Gastrocnemius medialis (tissue), 4 donors: ENCODE measurements around the gene ERC2. TPM values are rescaled to one million over a fixed set of nuclear protein-coding genes. Genes with fewer than 3 reads are reported as not detected.

ENCODE experiments used
- ATAC-seq, 2 donors: fragments of 150-250 bp; one replicate each; pipeline ENCODE4 v1.9.1; 2016
- DNase-seq, 2 donors: peaks; one replicate each; pipeline ENCODE4 v3.0.0-alpha.2; 2019
- H3K27ac ChIP-seq, 4 donors: fragments of 200-600 bp; sonication (generic); 1 replicate in 1 of 4; 2 replicates in 3 of 4; pipeline ENCODE4 v1.5.1; 2016 to 2018; ENCODE audit warnings: mild to moderate bottlenecking in 2 of 4, moderate library complexity in 1 of 4
- H3K27me3 ChIP-seq, 3 donors: fragments of 200-600 bp; sonication (generic) in 2 of 3; 1 replicate in 1 of 3; 2 replicates in 2 of 3; pipeline versions ENCODE4 v1.5.1 to v1.6.0; 2016 to 2019; ENCODE audit warnings: mild to moderate bottlenecking in 1 of 3, moderate library complexity in 1 of 3
- H3K36me3 ChIP-seq, 2 donors: fragments of 200-600 bp; sonication (generic) in 1 of 2; one replicate each; pipeline ENCODE4 v1.5.1; 2017 to 2018
- H3K4me1 ChIP-seq, 2 donors: fragments of 200-600 bp; sonication (generic) in 1 of 2; one replicate each; pipeline ENCODE4 v1.5.1; 2016 to 2017; ENCODE audit warnings: mild to moderate bottlenecking in 2 of 2
- H3K4me3 ChIP-seq, 4 donors: fragments of 200-600 bp; sonication (generic) in 3 of 4; 1 replicate in 1 of 4; 2 replicates in 3 of 4; pipeline ENCODE4 v1.5.1; 2016 to 2019; ENCODE audit warnings: mild to moderate bottlenecking in 2 of 4
- H3K9me3 ChIP-seq, 3 donors: fragments of 200-600 bp; sonication (generic) in 2 of 3; 1 replicate in 1 of 3; 2 replicates in 2 of 3; pipeline ENCODE4 v1.5.1; 2016 to 2019
- POLR2A ChIP-seq, 2 donors: fragments of 450-650 bp; IDR thresholded peaks; one replicate each; pipeline ENCODE4 v1.6.1; 2017; ENCODE audit warnings: antibody characterized with exemption in 2 of 2, mild to moderate bottlenecking in 2 of 2, moderate library complexity in 2 of 2
- in situ Hi-C, 4 donors: fragments of 200-750 bp; cut with MboI; loops; one replicate each; pipeline versions ENCODE4 v1.15.0 to v1.8.0; 2017; ENCODE audit warnings: low sequenced_read_pairs in 4 of 4
- intact Hi-C: fragments of 100-400 bp; cut with DNase I; formaldehyde crosslinking; loops from one replicate; pipeline ENCODE4 v1.15.1; 2023; ENCODE audit warnings: low total_unique reads
- total RNA-seq, 4 donors: library from RNA; depleted of rRNA; stranded (reverse); fragments of >200 nt; gene quantifications; one replicate each; pipeline versions ENCODE4 v1.1.0 to v1.2.3, GENCODE V29; 2016
- TF ChIP-seq, protein P1 (sequence below), 5 experiments: fragments of 450-650 bp in 3 of 5; fragments of 200-600 bp in 2 of 5; sonication (generic) in 2 of 5; IDR thresholded peaks in 4 of 5; conservative IDR thresholded peaks in 1 of 5; 1 replicate in 4 of 5; 2 replicates in 1 of 5; pipeline ENCODE4 v1.5.1; 2016 to 2019; ENCODE audit warnings: antibody characterized with exemption in 5 of 5, mild to moderate bottlenecking in 3 of 5, moderate library complexity in 3 of 5

ERC2 gene
- total RNA-seq, 4 donors from 2014 or later = not detected

DNA sequence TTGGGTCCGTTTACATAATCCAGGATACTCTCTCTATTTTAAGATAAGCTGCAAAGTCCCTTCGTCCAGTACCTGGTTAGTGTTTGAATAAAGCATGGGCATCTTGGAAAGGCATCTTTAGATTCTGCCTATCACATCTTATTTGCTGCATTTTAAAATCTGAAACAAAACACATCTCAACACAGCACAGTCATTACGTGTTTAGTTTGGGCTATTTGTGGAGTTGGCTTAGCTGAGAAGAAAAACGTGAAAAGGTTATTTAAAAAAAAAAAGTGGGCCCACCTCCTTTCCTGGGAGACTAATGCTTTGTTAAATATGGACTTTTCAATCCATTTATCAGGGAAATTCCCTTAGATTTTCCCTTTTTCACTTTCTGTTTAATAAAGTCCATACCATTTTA is 806.7 kb downstream of the ERC2 start:
- intact Hi-C loops = no loop called here
- H3K4me3 ChIP-seq = no peak overlapping the region
- DNase-seq (no peak), ATAC-seq (no peak)
- no peaks in the 10 kb centered on the region for H3K27me3 ChIP-seq
- TF ChIP-seq, protein P1, sequence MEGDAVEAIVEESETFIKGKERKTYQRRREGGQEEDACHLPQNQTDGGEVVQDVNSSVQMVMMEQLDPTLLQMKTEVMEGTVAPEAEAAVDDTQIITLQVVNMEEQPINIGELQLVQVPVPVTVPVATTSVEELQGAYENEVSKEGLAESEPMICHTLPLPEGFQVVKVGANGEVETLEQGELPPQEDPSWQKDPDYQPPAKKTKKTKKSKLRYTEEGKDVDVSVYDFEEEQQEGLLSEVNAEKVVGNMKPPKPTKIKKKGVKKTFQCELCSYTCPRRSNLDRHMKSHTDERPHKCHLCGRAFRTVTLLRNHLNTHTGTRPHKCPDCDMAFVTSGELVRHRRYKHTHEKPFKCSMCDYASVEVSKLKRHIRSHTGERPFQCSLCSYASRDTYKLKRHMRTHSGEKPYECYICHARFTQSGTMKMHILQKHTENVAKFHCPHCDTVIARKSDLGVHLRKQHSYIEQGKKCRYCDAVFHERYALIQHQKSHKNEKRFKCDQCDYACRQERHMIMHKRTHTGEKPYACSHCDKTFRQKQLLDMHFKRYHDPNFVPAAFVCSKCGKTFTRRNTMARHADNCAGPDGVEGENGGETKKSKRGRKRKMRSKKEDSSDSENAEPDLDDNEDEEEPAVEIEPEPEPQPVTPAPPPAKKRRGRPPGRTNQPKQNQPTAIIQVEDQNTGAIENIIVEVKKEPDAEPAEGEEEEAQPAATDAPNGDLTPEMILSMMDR (IDR thresholded peaks at IDR 0.05 in 4 of 5, conservative IDR thresholded peaks at IDR 0.05 in 1 of 5) = no peak
- TF ChIP-seq POLR2A (IDR thresholded peaks at IDR 0.05) = no peak
- no peak overlapping the region for H3K27ac ChIP-seq
- no peaks in the 10 kb centered on the region for H3K9me3 ChIP-seq
- no peaks in the 10 kb centered on the region for H3K4me1 ChIP-seq
- in situ Hi-C loops = no loop called here
- H3K36me3 ChIP-seq = no peaks in the 10 kb centered on the region

- Histone ChIP-seq H3K36me3 (no peaks in the 10 kb centered on the region), H3K27ac (no peak overlapping the region), H3K4me1 (no peaks in the 10 kb centered on the region), H3K27me3 (no peaks in the 10 kb centered on the region), H3K9me3 (no peaks in the 10 kb centered on the region), H3K4me3 (no peak overlapping the region)
- DNase-seq = peak in 1 of 2 donors; percentile 25
- ATAC-seq = peak in 1 of 2 donors; percentile 18
- no peak for TF ChIP-seq POLR2A (IDR thresholded peaks at IDR 0.05)
- TF ChIP-seq, protein P1 (IDR thresholded peaks at IDR 0.05 in 4 of 5, conservative IDR thresholded peaks at IDR 0.05 in 1 of 5) = no peak
- intact Hi-C loops = no loop called here
- in situ Hi-C loops = no loop called here
These were observed 807.1 kb downstream of the ERC2 start for GRCh38 chr3:55661141-55661540.

DNA sequence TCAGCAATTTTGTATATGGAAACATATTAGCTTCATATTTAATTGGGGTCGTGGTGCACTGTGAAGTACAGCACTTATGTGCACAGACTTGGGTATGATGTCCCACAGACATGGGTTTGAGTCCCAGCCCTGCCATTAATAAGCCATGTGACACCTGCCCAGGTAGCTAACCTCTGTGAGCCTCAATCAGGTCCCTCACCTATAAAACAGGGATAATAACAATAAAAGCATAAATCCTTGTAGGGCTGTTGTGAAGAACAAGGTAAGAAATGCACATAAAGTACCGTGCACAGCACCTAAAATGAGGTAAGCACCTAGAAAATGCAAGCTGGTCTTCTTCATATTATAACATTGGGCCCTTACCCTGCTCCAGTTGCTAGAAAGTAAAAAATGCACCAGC is 807.6 kb downstream of the ERC2 start:
- ATAC-seq (no peak), DNase-seq (no peak)
- intact Hi-C loops (no loop called here), in situ Hi-C loops (no loop called here)
- Histone ChIP-seq H3K4me1 (no peaks in the 10 kb centered on the region), H3K27me3 (no peaks in the 10 kb centered on the region), H3K36me3 (no peaks in the 10 kb centered on the region), H3K4me3 (no peak overlapping the region), H3K27ac (no peak overlapping the region), H3K9me3 (no peaks in the 10 kb centered on the region)
- no peak for TF ChIP-seq POLR2A (IDR thresholded peaks at IDR 0.05)
- TF ChIP-seq, protein P1 (IDR thresholded peaks at IDR 0.05 in 4 of 5, conservative IDR thresholded peaks at IDR 0.05 in 1 of 5) = no peak

DNA sequence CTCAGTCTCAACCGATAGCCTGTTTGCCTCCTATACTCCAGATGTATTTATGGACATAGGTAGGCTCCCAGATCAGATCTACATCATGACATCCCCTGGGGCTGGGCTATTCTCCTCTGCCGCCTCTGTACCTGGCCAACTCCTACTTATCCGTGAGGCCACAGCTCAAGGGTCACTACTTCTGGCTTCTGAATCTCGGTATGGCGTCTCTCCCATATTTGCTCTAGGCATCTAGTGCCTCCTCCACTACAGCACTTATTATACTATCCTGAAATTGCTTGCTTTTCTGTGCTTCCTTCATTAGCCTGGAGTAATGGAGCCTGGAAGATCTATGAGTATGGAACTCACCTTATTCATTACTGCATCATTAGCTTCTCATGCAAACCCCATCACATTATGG is 808.6 kb downstream of the ERC2 start:
- Histone ChIP-seq H3K36me3 (no peaks in the 10 kb centered on the region), H3K4me1 (no peaks in the 10 kb centered on the region), H3K27me3 (no peaks in the 10 kb centered on the region), H3K27ac (no peak overlapping the region), H3K4me3 (no peak overlapping the region), H3K9me3 (no peaks in the 10 kb centered on the region)
- DNase-seq = no peak
- TF ChIP-seq, protein P1 (IDR thresholded peaks at IDR 0.05 in 4 of 5, conservative IDR thresholded peaks at IDR 0.05 in 1 of 5) = no peak
- TF ChIP-seq POLR2A (IDR thresholded peaks at IDR 0.05) = no peak
- intact Hi-C loops = no loop called here
- ATAC-seq = no peak
- in situ Hi-C loops = no loop called here
